Neutrophil (primary cell): ENCODE data around the gene PAX5.

Experiments used
- H3K27ac ChIP-seq: fragments of 200-600 bp; sonication (generic); 2 replicates; pipeline ENCODE4 v1.5.1; 2016; ENCODE audit warnings: mild to moderate bottlenecking, moderate library complexity
- H3K27me3 ChIP-seq: fragments of 200-600 bp; sonication (generic); 2 replicates; pipeline ENCODE4 v1.6.0; 2016; ENCODE audit warnings: mild to moderate bottlenecking
- H3K36me3 ChIP-seq: fragments of 200-600 bp; sonication (generic); 2 replicates; pipeline ENCODE4 v1.5.1; 2017
- H3K4me1 ChIP-seq, 2 experiments: fragments of 200-600 bp in 1 of 2; sonication (generic) in 1 of 2; 1 replicate in 1 of 2; 2 replicates in 1 of 2; pipeline versions ENCODE4 v1.5.1 to v1.6.1; 2013 to 2016; ENCODE audit warnings: low read depth in 1 of 2, low read length in 1 of 2, mild to moderate bottlenecking in 1 of 2, moderate library complexity in 1 of 2; ENCODE audit not compliant: control insufficient read depth in 1 of 2, insufficient read depth in 1 of 2
- H3K4me3 ChIP-seq, 2 experiments: fragments of 200-600 bp in 1 of 2; sonication (generic) in 1 of 2; 1 replicate in 1 of 2; 2 replicates in 1 of 2; pipeline ENCODE4 v1.5.1; 2013 to 2016; ENCODE audit warnings: low read depth in 1 of 2, low read length in 1 of 2, mild to moderate bottlenecking in 1 of 2, moderate library complexity in 1 of 2
- H3K9me3 ChIP-seq: fragments of 200-600 bp; sonication (generic); 2 replicates; pipeline ENCODE4 v1.5.1; 2016
- TF ChIP-seq, protein P1 (sequence below): fragments of 200-600 bp; sonication (generic); IDR thresholded peaks from 2 replicates; pipeline ENCODE4 v1.5.1; 2016; ENCODE audit warnings: antibody characterized with exemption

Gene PAX5

GRCh38 chr9:36903541-36904435 lies 130.3 kb downstream of the PAX5 start:
- no peak overlapping the region for H3K27ac ChIP-seq
- peaks cover 66% of the 10 kb centered on the region for H3K27me3 ChIP-seq
- H3K36me3 ChIP-seq = no peaks in the 10 kb centered on the region
- no peaks in the 10 kb centered on the region for H3K9me3 ChIP-seq
- H3K4me1 ChIP-seq = no peaks in the 10 kb centered on the region
- TF ChIP-seq, protein P1, sequence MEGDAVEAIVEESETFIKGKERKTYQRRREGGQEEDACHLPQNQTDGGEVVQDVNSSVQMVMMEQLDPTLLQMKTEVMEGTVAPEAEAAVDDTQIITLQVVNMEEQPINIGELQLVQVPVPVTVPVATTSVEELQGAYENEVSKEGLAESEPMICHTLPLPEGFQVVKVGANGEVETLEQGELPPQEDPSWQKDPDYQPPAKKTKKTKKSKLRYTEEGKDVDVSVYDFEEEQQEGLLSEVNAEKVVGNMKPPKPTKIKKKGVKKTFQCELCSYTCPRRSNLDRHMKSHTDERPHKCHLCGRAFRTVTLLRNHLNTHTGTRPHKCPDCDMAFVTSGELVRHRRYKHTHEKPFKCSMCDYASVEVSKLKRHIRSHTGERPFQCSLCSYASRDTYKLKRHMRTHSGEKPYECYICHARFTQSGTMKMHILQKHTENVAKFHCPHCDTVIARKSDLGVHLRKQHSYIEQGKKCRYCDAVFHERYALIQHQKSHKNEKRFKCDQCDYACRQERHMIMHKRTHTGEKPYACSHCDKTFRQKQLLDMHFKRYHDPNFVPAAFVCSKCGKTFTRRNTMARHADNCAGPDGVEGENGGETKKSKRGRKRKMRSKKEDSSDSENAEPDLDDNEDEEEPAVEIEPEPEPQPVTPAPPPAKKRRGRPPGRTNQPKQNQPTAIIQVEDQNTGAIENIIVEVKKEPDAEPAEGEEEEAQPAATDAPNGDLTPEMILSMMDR = no peak
- H3K4me3 ChIP-seq = no peak overlapping the region

- TF ChIP-seq, protein P1 = no peak
- H3K4me1 ChIP-seq = no peaks in the 10 kb centered on the region
- H3K9me3 ChIP-seq = no peaks in the 10 kb centered on the region
- no peak overlapping the region for H3K4me3 ChIP-seq
- H3K27ac ChIP-seq = no peak overlapping the region
- peaks cover 58% of the 10 kb centered on the region for H3K27me3 ChIP-seq
- no peaks in the 10 kb centered on the region for H3K36me3 ChIP-seq
Observed at GRCh38 chr9:36902861-36903524, 131.1 kb downstream of the PAX5 start.

- Histone ChIP-seq H3K4me1 (no peaks in the 10 kb centered on the region), H3K9me3 (no peaks in the 10 kb centered on the region), H3K36me3 (no peaks in the 10 kb centered on the region), H3K4me3 (no peak overlapping the region), H3K27me3 (peaks cover 50% of the 10 kb centered on the region), H3K27ac (no peak overlapping the region)
- TF ChIP-seq, protein P1 = no peak
Observed at GRCh38 chr9:36902080-36902716, 131.9 kb downstream of the PAX5 start.

DNA sequence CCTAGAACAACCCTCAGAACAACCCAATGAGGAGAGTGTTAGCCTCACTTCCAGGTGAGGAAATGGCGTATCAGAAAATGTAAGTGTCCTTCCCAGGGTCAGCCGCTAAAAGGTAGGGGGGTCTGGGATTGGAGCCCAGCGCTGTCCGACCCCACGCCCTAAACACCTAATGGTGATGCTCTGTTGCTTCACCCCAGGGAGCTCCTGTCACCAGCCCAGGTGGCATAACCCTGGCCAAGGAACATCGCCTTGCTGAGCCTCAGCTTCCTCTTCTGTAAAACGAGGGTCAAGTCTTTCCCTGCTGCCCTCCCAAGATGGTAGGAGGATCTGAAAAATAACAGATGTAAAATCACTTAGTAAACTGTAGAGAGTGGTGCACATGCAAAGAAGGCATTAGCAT lies 132.5 kb downstream of the PAX5 start:
- no peak overlapping the region for H3K27ac ChIP-seq
- H3K36me3 ChIP-seq = no peaks in the 10 kb centered on the region
- TF ChIP-seq, protein P1 = no peak
- H3K27me3 ChIP-seq = peaks cover 44% of the 10 kb centered on the region
- no peaks in the 10 kb centered on the region for H3K9me3 ChIP-seq
- no peaks in the 10 kb centered on the region for H3K4me1 ChIP-seq
- no peak overlapping the region for H3K4me3 ChIP-seq

GRCh38 chr9:36900856-36901220 lies 133.2 kb downstream of the PAX5 start:
- Histone ChIP-seq H3K27me3 (peaks cover 37% of the 10 kb centered on the region), H3K36me3 (no peaks in the 10 kb centered on the region), H3K4me3 (no peak overlapping the region), H3K9me3 (no peaks in the 10 kb centered on the region), H3K27ac (no peak overlapping the region), H3K4me1 (no peaks in the 10 kb centered on the region)
- TF ChIP-seq, protein P1 = no peak
